ENCODE data around the gene RPL36A. TPM values are rescaled to one million over a fixed set of nuclear protein-coding genes. Genes with fewer than 3 reads are reported as not detected.

RPL36A gene
- polyA plus RNA-seq, 3 donors = 1,474 to 1,562 (median 1,481) TPM

DNA sequence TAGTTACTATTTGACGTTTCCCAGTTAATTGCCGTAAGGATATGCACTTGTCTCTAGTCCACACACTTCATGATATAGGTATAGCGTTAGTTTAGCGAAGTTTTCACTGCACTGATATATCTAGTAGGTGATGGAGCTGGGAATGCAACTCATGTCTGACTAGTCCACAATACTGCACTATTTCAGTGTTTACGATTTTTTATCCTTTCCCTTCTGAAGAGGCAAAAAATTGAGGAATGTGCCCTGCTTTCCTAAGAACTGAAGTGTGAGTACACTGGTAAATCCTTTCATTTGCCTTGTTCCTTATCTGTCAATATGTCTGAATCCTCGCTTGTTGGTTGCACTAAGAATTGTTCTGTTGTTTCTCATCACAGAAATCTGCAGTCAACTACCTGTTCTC, 1.0 kb downstream of the RPL36A start:
- DNase-seq (ENCODE audit: low read depth in 3 of 3, low spot score in 2 of 3) = no peak

DNA sequence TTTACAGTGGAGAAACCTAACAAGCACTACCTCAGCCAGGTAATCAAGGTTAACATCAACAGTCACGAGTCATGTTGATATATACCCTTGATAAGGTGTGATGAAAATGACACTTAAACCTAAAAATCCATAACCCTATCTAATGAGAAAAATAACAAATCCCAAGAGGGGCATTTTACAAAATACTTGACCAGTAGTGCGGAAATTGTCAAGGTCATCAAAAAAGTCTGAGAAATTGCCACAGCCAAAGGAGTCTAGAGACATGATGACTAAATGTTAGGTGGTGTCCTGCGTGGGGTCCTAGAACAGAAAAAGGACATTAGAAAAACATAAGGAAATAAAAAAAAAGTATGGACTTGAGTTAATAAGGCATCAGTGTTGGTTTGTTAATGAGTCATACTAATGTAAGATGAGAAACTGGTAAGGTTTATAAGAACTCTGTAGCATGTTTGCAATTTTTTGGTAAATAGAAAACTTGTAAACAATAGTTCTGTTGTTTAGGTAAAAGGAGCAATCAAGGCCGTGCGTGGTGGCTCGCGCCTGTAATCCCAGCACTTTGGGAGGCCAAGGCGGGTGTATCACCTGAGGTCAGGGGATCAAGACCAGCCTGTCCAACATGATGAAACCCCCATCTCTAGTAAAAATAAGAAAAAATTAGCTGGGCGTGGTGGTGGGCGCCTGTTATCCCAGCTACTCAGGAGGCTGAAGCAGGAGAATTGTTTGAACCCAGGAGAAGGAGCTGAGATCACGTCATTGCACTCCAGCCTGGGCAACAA, 2.9 kb downstream of the RPL36A start:
- DNase-seq (ENCODE audit: low read depth in 3 of 3, low spot score in 2 of 3) = no peak

DNA sequence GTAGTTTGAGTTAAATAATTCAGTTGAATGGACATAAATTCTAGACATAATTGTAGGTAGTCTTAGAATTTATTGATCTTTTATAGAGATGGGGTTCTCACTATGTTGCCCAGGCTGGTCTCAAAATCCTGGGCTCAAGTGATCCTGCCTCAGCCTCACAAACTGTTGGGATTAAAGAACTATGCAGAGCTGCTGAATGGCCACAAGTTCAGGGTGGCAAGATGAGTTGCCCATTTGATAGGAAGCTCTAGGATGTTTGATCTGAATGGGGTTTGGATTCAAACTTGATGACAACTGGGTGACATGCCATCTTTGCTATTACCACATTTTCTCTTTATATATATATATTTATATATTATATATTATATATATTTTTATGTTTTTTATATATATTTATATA, 3.6 kb downstream of the RPL36A start:
- no peak for DNase-seq (ENCODE audit: low read depth in 3 of 3, low spot score in 2 of 3)

DNA sequence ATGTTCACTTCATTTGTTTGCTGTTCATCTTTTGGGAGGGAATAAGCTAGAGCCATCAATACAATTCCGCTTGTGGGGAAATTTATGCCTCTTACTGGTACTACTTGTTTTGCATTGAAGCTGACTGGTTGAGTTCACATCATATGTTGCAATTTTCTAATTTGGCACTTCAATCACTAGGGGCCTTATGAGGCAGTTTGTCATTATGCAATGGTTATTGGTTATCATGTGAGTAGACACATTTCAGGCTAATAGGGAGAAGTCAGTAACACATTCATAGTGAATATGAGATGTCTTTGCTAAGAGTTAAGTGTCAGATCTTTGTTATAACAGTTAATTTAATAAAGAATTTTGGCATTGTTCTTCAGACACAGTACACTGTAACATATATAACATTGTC, 5.0 kb downstream of the RPL36A start:
- no peak for DNase-seq (ENCODE audit: low read depth in 3 of 3, low spot score in 2 of 3)

DNA sequence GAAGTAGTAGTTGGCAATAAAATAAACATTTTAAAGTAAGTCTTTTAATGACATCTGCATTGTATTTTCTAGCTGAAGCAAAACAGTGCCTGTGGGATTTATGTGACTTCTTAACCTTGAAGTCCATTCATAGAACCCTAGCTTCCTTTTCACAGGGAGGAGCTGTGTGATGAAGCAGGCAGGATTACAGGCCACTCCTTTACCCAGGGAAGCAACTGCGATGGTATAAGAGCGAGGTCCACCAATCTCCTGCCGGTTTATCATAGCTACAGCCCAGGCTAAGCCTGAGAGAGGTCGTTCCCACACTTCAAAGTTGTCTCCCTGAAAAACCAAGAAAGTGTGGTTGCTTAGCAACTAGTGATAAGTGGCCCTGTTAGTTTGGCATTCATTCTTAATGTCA, 7.0 kb downstream of the RPL36A start:
- no peak for DNase-seq (ENCODE audit: low read depth in 3 of 3, low spot score in 2 of 3)

DNA sequence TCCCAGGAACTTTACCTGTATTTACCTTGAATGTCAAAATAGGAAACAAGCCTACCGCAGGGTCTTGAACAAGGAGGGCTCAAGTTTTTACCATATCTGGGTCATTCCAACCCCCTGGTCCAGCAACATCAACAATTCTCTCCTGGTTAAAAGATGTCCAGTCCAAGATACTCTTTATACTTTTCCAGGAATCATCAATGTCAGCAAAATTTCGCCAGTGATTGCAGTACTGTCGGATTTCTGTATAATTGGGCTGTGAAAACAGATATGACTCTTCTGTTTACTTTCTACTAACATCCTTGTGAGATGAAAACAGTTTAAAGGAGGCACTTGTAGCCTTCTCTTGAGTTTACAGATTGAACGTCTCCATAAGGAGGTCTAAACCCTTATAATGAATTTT, 7.9 kb downstream of the RPL36A start:
- DNase-seq (ENCODE audit: low read depth in 3 of 3, low spot score in 2 of 3) = no peak

DNA sequence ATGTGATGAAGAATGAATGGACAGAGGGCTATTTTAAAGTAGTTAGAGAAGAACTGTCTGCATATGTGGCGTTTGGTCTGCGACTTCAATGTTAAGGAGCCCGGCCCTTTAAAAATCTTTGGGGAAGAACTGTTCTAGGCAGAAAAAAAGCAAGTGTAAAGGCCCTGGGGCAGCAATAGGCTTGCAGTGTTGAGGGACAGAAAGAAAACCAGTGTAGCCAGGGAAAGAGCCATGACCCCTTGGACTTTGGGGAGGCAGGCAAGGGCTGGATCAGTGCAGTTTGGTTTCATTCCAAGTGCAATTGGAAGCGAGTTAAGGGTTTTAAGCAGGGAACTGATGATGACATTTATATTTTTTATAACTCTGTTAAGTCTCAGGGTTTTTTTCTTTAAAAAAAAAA, 9.0 kb downstream of the RPL36A start:
- no peak for DNase-seq (ENCODE audit: low read depth in 3 of 3, low spot score in 2 of 3)

DNA sequence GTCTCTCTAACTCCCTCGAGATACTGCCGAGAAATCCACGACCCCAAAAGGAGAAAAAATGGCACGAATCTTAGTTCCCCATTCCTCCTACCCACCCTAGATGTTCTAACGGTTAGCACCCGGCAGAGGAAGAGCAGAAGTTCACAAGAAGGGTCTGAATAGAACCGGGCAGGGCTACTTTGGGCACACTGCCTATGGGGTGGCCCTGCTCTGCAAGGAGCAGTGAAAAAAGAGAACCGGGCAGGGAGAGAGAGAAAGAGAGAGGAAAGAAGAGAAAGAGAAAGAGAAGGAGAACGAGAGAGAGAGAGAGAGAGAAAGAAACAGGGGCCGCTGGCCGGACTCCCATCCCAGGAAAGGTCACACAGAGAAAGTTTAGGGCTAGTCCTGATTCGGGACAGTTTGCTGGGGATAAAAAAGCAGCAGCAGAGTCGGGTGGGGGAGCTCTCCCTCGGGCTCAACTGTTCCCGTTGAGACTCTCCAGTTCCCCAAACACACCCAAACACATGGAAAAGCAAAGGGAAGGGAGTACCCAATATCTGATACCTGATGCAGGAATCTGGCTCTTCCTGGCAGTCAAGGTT, 16.4 kb downstream of the RPL36A start:
- no peak for DNase-seq (ENCODE audit: low read depth in 3 of 3, low spot score in 2 of 3)

DNA sequence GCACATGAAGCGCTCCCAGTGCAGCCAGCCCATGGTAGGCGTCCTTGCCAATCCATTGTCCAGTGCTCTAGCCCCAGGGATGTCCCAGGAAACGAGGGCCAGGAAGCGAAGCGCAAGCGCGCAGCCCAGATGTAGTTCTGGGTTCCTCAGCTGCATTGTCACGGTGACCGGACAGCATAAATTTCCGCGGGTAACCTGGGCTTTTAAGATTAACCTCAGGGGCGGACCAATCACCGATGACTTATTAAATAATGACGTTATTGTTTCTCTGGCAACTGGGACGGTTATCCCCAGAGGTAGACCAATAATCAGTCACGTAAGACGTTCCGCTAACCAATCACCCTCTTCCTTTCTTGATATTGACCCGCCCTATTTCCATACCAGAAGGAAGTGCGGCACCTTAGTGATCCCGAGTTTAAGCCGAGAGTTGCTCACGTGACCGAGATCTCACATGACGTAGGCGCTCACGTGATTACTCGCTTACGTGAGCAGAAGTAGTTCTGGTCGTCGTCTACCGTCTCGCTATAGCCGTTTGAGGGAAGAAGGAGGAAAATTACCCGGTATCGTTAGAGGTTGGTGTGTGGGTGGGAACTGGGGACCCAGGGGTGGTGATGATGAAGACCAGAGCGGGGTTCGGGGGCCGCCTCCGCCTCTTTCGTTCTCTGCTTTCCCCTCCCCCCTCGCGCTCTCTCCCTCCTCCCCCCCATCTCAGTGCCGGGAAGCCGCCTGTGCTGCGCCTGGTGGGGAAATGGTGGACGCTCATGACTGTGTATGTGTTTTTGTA, 17.1 kb downstream of the RPL36A start, which contains the start of the genes GLA and HNRNPH2:
GLA (minus strand) TSS at position 178 of the 784 bp plus-strand sequence; CDS start at position 156, 22 bp downstream.
HNRNPH2 (plus strand) TSS at position 475 of the 784 bp plus-strand sequence. CDS start 3,767 bp downstream, outside the sequence.
- DNase-seq (ENCODE audit: low read depth in 3 of 3, low spot score in 2 of 3) = peak; percentile 89 to 91 (median 90)

DNA sequence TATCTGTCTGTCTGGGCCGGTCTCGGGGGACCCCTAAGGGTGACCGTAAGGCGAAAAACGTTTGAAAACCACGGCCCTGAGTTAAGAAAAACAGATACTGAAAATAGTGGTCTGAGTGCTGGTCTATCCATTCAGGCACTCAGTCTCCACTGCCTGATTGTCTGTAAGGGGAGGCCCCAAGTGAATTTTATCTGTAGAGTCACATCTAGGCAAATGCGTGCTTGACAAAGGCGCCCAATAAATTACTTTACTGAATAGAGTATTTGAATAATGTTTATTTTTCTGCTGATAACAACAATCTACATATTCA, 17.7 kb downstream of the RPL36A start:
- DNase-seq (ENCODE audit: low read depth in 3 of 3, low spot score in 2 of 3) = no peak

DNA sequence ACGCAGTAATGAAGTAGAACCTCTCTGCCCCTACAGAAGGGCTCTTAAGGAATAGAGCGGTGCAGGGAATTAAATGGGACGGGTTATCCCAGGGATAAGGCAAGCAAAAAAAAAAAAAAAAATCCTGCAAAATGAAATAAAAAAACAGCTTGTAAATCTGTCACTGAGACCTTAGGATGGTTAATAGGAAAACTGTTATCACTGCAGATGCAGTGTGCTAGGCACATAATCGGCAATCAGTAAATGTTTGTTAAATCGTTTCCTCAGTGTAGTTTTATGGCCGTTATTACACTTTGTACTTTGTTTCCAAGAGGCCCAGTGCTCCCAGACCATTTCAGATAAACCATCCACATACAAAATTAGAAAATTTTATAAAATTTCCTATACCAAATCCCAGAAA, 18.2 kb downstream of the RPL36A start:
- no peak for DNase-seq (ENCODE audit: low read depth in 3 of 3, low spot score in 2 of 3)

DNA sequence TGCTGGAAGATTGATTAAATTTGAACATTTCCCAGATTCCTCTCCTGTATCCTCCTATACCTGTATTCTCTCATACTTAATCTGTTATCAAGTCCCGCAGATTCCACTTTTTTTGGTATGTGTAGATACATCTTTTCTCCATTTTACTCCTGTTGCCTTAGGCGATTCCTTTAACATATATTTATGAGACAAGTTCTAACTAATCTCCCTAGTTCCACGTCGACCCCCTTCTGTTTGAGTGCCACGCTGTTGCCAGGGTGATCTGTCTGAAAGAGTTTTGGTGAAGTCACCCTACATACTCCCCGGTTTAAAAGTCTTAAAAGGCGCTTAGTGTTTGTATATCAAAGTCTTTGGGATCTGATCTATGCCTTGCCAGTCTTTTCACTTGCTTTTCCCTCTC, 19.6 kb downstream of the RPL36A start:
- DNase-seq (ENCODE audit: low read depth in 3 of 3, low spot score in 2 of 3) = no peak

DNA sequence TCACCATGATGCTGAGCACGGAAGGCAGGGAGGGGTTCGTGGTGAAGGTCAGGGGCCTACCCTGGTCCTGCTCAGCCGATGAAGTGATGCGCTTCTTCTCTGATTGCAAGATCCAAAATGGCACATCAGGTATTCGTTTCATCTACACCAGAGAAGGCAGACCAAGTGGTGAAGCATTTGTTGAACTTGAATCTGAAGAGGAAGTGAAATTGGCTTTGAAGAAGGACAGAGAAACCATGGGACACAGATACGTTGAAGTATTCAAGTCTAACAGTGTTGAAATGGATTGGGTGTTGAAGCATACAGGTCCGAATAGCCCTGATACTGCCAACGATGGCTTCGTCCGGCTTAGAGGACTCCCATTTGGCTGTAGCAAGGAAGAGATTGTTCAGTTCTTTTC, 21.2 kb downstream of the RPL36A start:
- no peak for DNase-seq (ENCODE audit: low read depth in 3 of 3, low spot score in 2 of 3)

DNA sequence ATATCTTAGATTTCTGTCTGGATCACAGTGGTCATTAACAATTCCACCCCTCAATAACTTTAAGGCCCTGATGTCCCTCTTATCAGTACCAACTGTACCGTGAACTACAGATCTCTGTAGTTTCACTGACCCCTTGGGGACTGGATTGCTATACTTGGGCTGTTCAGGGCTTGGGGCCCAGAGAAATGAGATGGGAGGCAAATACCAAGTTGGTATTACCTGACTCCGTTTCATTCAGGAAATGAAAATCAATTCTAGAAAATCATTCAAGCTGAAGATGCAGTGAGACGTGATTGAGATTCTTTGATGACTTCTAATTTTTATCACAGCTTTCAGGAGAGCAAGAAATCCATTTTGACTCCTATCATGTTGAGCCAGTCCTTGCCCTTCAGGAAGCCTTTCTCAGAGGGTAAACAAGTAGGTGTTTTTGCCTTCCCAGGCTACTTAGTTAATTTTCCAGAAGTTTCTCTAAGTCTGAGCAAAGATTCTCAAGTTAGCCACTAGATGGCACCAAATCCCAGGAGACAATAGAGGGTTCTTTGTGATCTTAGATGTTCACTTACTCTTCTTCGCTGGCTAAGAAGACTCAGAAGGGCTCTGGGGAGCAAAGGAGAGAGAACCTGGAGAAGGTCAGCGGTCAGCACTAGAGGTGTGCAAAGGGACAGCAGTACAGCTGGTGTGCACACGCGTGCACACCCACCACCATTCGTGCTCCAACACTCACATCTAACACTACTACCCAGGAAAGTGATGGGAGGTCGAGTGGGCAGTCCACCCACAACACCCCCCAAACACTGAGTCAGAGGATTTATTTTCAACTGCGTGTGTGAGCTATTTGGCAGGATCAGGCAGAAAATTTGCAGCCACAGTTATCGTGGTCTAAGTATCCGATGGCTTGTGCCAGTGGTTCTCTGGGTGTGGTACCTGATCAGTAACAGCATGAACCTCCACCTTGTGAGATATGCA, 24.7 kb downstream of the RPL36A start:
- DNase-seq (ENCODE audit: low read depth in 3 of 3, low spot score in 2 of 3) = peak in 1 of 3 donors; percentile 41

DNA sequence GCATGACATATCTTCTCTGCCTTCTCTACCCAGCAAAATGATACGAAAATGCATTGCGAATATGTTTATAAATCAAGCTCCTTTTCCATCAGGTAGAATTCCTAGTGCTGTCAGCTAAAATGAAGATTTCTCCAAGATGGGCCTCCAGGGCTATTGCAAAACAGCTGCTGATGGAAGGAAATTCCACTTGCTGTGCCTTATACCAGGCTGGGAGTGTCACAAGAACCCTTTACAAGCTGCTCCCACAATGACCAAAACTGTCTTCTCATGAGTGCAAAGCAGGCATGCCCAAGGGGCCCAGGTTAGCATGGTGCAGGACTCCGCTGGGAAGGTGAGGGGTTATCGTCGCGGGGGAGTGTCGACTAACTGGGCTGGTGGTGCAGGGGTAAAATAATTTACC, 25.9 kb downstream of the RPL36A start:
- DNase-seq (ENCODE audit: low read depth in 3 of 3, low spot score in 2 of 3) = no peak

DNA sequence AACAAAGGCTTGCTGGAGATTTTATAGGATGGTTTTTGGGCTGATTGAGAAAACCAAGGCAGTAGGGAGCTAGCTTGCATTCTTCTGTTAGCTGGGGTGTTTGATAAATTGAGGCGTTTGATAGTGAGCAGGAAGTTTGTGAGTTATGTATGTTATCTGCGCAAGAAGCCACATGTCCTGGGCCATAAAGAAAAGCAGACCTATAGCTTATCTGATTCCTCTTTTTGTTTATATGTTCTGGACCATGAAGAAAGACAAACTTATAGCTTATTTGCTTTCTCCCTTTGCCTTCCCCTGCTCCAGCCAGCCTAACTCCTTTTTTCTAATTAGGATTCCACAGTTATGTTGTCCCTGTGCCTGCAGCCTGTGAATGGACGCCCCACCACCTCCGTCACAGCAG, 26.4 kb downstream of the RPL36A start:
- no peak for DNase-seq (ENCODE audit: low read depth in 3 of 3, low spot score in 2 of 3)

DNA sequence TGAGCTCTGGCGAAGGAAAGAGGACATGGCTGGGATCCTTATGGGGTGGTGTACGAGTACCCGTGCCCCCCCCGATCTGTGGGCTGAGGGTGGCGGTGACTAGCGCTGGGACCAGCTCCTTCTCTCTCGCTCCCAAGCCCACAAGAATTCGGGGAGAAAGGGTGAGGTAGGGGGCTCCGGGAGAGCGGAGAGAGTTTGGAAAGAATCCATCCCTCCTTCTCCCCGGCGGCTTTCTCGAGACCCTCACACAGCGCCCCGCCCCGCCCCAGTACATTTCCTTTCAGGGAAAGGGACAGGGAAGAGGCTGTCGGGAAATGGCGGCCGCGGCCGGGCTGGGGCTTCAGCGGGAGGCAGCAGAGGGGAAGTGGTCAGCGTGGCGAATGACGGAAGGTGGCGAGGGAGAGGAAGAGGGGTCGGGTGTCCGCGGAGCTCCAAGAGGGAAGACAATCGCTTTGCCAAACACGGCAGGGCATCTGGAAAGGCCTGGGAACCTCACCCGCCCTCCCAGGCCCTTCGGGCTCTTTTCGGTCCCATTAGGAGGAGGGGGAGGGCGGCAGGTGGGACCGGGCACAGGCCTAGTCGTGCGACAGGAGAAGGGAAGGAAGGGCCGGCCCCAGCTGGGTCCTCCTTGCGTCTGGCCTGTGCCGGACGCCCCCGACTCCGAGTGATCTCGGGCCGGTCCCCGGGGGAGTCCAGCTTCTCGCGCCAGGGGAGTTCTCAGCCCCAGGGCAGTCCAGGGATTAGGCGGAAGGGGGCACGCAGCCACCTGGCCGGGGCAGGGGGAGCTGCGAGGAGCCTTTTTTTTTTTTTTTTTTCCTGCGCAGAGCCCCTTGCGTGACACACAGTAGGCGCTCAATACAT, 27.4 kb downstream of the RPL36A start:
- peak in 1 of 3 donors; percentile 20 for DNase-seq (ENCODE audit: low read depth in 3 of 3, low spot score in 2 of 3)

DNA sequence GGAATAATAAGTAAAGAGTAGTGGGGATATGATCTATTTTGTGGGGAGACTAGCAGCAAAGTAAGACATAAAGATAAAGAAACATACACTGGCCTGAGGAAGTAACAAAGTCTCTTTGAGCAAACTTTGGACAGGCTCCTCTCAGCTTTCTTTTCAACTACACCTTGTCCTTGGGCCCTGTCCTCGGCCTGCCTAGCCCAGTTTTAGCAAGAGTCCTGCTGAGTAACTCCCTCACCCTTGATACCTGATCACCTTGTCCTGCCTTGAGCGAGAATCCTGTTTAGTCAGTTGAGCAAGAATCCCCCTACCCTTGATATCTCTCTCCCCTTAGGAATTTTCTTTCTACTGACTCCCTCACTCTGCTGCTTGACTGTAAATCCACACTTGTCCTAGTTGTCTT, 28.7 kb downstream of the RPL36A start:
- no peak for DNase-seq (ENCODE audit: low read depth in 3 of 3, low spot score in 2 of 3)

DNA sequence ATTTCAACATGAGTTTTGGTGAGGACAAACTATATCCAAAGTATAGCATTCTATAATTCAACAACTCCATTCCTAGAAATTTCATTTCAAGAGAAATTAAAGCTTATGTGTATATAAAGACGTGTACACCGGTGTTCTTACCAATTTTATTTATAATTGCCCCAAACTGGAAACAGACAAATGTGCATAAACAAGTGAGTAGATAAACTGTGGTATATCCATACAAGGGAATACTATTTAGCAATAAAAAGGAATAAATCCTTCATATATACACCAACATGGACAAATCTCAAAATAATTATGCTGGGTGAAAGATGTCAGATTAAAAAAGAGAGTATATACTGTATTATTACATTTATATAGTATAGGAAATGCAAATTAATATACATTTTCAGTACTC, 37.1 kb downstream of the RPL36A start:
- DNase-seq (ENCODE audit: low read depth in 3 of 3, low spot score in 2 of 3) = no peak

DNA sequence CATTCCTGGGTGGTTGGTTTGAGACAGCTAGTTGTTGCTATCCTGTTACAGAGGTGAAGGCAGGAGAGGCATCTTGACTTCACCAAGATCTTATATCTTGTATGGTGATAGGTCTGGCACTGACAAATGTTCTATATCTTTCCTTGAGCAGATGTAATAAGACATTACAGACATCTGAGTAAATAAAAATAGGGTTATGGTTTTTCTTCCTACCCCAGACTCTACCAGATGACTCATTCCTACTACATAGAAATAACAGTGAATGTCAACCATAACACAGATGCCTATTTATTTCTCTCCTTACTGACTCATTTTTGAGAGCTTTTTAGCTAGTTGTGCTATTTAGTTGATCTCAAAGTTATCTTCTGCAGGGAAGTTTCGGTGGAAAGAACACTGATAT, 39.1 kb downstream of the RPL36A start:
- DNase-seq (ENCODE audit: low read depth in 3 of 3, low spot score in 2 of 3) = no peak

Data from right renal cortex interstitium (tissue), 3 donors.